ENCODE results near the gene TNFRSF14. TPM values are rescaled to one million over a fixed set of nuclear protein-coding genes. Genes with fewer than 3 reads are reported as not detected.
A peak's percentile ranks its signal among the peaks of the same experiment; 100 is the strongest.

Gene TNFRSF14
- total and polyA plus RNA-seq, 2 of the 13 experiments (the other 11 are each of a cell fraction or from before 2014, with no cell fraction given): 11.9 to 49.9 TPM

- ATAC-seq: no peak
- H3K9ac ChIP-seq (ENCODE audit: insufficient read depth, low read depth, low read length): no peak overlapping the region
- intact Hi-C loops (cut with micrococcal nuclease; ENCODE audit: unreplicated experiment): no loop called here
- no peaks in the 10 kb centered on the region for H3K9me3 ChIP-seq (ENCODE audit: low read length)
- no peaks in the 10 kb centered on the region for H3K79me2 ChIP-seq (ENCODE audit: insufficient read depth, low read length)
- H3K27me3 ChIP-seq (ENCODE audit: control insufficient read depth in 1 of 2, insufficient read depth in 2 of 2, low read length in 2 of 2): peaks cover 2% of the 10 kb centered on the region in 2 experiments; a peak in 1 of 5 replicates
- H3K4me1 ChIP-seq (ENCODE audit: insufficient read depth, low read length): no peaks in the 10 kb centered on the region
- in situ Hi-C loops (cut with HindIII; ENCODE audit: extremely low pct_ligation_motif_present, low pct_unique_long_range_greater_than_20kb): loop anchor here (25.0 kb wide), 1 partner anchor 323 kb away; the partner anchor contains the start of gene FAAP20
- H3K4me2 ChIP-seq (ENCODE audit: low read depth, low read length): no peak overlapping the region
- ChIA-PET POLR2A (no interaction called here), CTCF (ENCODE audit: low intra/inter-chr PET ratio, low total read pairs) (no interaction called here)
- no peak for DNase-seq (ENCODE audit: low spot score)
- FAIRE-seq: no peak
- 92% methylated on average over 14 of the region's 27 CpGs for WGBS (ENCODE audit: low lambda C conversion rate)
- TF ChIP-seq AGO2 (optimal IDR thresholded peaks at IDR 0.05; ENCODE audit: low read depth, low read length): peak; percentile 15
- TF ChIP-seq PAX8 (CRISPR knock-in tag; IDR thresholded peaks at IDR 0.05; ENCODE audit: borderline replicate concordance): no peak
- H4K20me1 ChIP-seq (ENCODE audit: insufficient read depth, low read length): no peaks in the 10 kb centered on the region
- H3K36me3 ChIP-seq (replicated peaks in 1 of 2; ENCODE audit: control insufficient read depth in 1 of 2, insufficient read depth in 2 of 2, low read length in 2 of 2): peaks cover 13 to 49% of the 10 kb centered on the region in 2 experiments
- no TSS peak for BruUV-seq (replicated peaks)
- no peak overlapping the region for H3K4me3 ChIP-seq (replicated peaks in 1 of 3; ENCODE audit: insufficient read depth in 1 of 3, low read depth in 2 of 3, low read length in 3 of 3)
- no peak overlapping the region for H2AFZ ChIP-seq (ENCODE audit: low read length)
- H3K27ac ChIP-seq (ENCODE audit: extremely low read length, insufficient read depth, low read length): no peak overlapping the region
Observed at GRCh38 chr1:2510366-2511155, 45.6 kb upstream of the TNFRSF14 start.

- no peak for DNase-seq (ENCODE audit: low spot score)
- Histone ChIP-seq H3K36me3 (replicated peaks in 1 of 2; ENCODE audit: control insufficient read depth in 1 of 2, insufficient read depth in 2 of 2, low read length in 2 of 2) (peaks cover 19 to 66% of the 10 kb centered on the region in 2 experiments), H3K9me3 (ENCODE audit: low read length) (no peaks in the 10 kb centered on the region), H3K79me2 (ENCODE audit: insufficient read depth, low read length) (no peaks in the 10 kb centered on the region), H3K27me3 (ENCODE audit: control insufficient read depth in 1 of 2, insufficient read depth in 2 of 2, low read length in 2 of 2) (no peaks in the 10 kb centered on the region), H3K9ac (ENCODE audit: insufficient read depth, low read depth, low read length) (no peak overlapping the region), H2AFZ (ENCODE audit: low read length) (no peak overlapping the region), H3K4me3 (replicated peaks in 1 of 3; ENCODE audit: insufficient read depth in 1 of 3, low read depth in 2 of 3, low read length in 3 of 3) (no peak overlapping the region), H4K20me1 (ENCODE audit: insufficient read depth, low read length) (no peaks in the 10 kb centered on the region), H3K4me1 (ENCODE audit: insufficient read depth, low read length) (no peaks in the 10 kb centered on the region), H3K27ac (ENCODE audit: extremely low read length, insufficient read depth, low read length) (no peak overlapping the region), H3K4me2 (ENCODE audit: low read depth, low read length) (no peak overlapping the region)
- in situ Hi-C loops (cut with HindIII; ENCODE audit: extremely low pct_ligation_motif_present, low pct_unique_long_range_greater_than_20kb) (loop anchor here (25.0 kb wide), 1 partner anchor 326 kb away; the partner anchor contains the start of gene FAAP20), intact Hi-C loops (cut with micrococcal nuclease; ENCODE audit: unreplicated experiment) (no loop called here)
- POLR2A ChIA-PET: no interaction called here
- no peak for ATAC-seq
- FAIRE-seq: no peak
- CTCF ChIA-PET (ENCODE audit: low intra/inter-chr PET ratio, low total read pairs): no interaction called here
- WGBS (ENCODE audit: low lambda C conversion rate): 96% methylated on average over 20 of the region's 31 CpGs
- no TSS peak for BruUV-seq (replicated peaks)
- TF ChIP-seq FOXA1 (IDR thresholded peaks at IDR 0.05): no peak
- TF ChIP-seq FOXA1 (CRISPR knock-in tag; IDR thresholded peaks at IDR 0.05): no peak
- TF ChIP-seq ZNF562 (CRISPR knock-in tag; IDR thresholded peaks at IDR 0.05; ENCODE audit: borderline replicate concordance): no peak
- no peak for TF ChIP-seq STAT5B (CRISPR knock-in tag; IDR thresholded peaks at IDR 0.05)
- no peak for TF ChIP-seq MEIS2 (CRISPR knock-in tag; IDR thresholded peaks at IDR 0.05)
- TF ChIP-seq ZNF543 (CRISPR knock-in tag; IDR thresholded peaks at IDR 0.05): no peak
- no peak for TF ChIP-seq GLMP (CRISPR knock-in tag; IDR thresholded peaks at IDR 0.05; ENCODE audit: borderline replicate concordance)
- no peak for TF ChIP-seq ZNF10 (CRISPR knock-in tag; IDR thresholded peaks at IDR 0.05; ENCODE audit: borderline replicate concordance, low read depth)
- no peak for TF ChIP-seq USF2 (IDR thresholded peaks at IDR 0.05; ENCODE audit: low read depth, low read length)
- TF ChIP-seq USF2 (CRISPR knock-in tag; IDR thresholded peaks at IDR 0.05; ENCODE audit: borderline replicate concordance): no peak
- TF ChIP-seq KLF16 (CRISPR knock-in tag; IDR thresholded peaks at IDR 0.05): no peak
Observed at GRCh38 chr1:2512862-2513421, 43.2 kb upstream of the TNFRSF14 start.

Measured in HepG2 (cell line).